Measurements from ENCODE around the gene ZNF202.
A peak's percentile ranks its signal among the peaks of the same experiment; 100 is the strongest.
"Not testable (repeated sequence)": the region's sequence is repeated elsewhere in the genome, so short reads cannot be mapped to it uniquely, and the experiment has no call there.

The ZNF202 gene

DNA sequence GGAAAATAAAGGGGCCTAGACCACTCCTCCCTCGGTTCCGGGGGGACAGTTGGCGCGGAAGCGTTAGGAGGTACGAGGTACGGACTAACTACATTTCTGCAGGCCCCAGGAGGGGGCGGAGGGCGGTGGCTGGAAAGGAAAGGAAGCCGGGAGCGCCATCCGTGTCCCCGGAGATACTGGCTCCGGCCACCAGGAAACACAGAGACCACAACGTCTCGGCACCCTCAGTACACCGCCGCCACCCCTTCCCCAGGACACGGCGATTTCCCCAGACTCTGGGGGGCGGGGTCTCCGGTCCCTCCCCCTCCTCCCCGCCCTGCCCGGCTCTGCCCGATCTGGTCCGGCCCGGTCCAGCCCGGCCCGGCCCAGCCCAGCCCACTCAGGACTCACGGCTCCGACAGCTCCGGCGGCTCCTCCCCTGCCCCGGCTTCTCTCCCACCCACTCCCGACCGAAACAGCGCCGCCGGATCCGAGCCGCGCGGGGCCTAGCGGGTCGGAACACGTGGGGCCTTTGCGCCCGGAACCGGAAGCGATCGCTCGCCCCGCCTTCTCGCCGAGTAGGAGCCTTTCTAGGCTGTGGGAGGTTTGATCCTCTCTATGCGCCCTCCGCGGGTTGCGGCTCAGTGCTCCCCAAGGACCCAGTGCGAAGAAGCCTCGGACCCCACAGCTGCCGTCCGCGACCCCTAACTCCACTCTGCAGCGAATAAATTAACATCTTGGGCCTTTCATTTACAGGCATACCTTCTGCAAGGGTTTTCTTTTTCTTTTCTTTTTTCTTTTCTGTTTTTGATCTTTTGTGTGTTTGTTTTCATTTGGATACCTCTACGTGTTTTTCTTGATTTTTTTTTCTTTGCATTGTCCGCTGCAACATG lies at the start of gene ZNF202:
TSS of gene ZNF202 (minus strand) at position 502 of the 872 bp plus-strand sequence. CDS start 10,772 bp downstream, outside the sequence.
- DNase-seq (ENCODE audit: low read depth) = peak; percentile 89

DNA sequence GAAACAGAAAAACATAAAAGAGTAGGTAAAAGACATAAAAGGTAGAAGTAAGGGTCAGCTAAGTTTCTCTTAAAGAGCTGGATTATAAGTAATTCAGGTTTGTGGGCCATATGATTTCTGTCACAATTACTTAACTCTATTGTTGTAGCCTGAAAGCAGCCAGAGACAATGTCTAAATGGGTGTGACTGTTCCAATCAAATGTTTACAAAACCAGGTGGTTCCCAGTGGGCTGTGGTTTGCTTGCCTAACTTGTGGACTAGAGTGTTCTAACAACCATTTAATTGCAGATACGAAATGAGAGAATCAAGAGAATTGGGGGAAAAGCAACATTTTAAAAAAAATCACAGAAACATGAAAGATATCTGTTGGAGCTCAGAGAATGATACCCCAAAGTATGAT lies 42.1 kb upstream of the ZNF202 start:
- DNase-seq (ENCODE audit: low read depth) = no peak

GRCh38 chr11:123778511-123778910 lies 37.1 kb upstream of the ZNF202 start:
- DNase-seq (ENCODE audit: low read depth) = no peak

GRCh38 chr11:123775715-123776549 lies 34.5 kb upstream of the ZNF202 start:
- no peak for DNase-seq (ENCODE audit: low read depth)

- no peak for DNase-seq (ENCODE audit: low read depth)
Measured at GRCh38 chr11:123775289-123775688, 33.8 kb upstream of the ZNF202 start.

DNA sequence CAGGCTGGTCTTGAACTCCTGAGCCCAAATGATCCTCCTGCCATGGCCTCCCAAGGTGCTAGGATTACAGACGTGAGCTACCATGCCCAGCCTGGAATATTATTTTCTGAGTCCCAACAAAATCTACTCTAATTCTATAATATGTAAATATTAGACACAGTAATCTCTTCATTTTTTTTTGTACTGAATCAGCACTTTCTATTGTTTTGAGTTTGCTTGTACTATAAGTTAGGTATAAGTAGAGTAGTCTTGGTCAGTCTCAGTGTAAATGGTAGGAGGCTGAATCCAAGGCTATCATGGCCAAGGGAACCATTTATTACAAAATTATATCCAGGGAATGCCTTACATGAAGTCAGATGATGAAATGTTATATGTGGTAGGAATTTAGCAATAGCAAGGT lies 32.5 kb upstream of the ZNF202 start:
- no peak for DNase-seq (ENCODE audit: low read depth)

- no peak for DNase-seq (ENCODE audit: low read depth)
Measured at GRCh38 chr11:123773026-123773425, 31.6 kb upstream of the ZNF202 start.

GRCh38 chr11:123771664-123772063 lies 30.2 kb upstream of the ZNF202 start:
- DNase-seq (ENCODE audit: low read depth) = no peak

GRCh38 chr11:123770712-123771111 lies 29.3 kb upstream of the ZNF202 start:
- no peak for DNase-seq (ENCODE audit: low read depth)

- no peak for DNase-seq (ENCODE audit: low read depth)
Measured at GRCh38 chr11:123765601-123766000, 24.1 kb upstream of the ZNF202 start.

GRCh38 chr11:123762422-123762821 lies 21.0 kb upstream of the ZNF202 start:
- DNase-seq (ENCODE audit: low read depth) = no peak

- DNase-seq (ENCODE audit: low read depth) = no peak
Measured at GRCh38 chr11:123760894-123761293, 19.4 kb upstream of the ZNF202 start.

DNA sequence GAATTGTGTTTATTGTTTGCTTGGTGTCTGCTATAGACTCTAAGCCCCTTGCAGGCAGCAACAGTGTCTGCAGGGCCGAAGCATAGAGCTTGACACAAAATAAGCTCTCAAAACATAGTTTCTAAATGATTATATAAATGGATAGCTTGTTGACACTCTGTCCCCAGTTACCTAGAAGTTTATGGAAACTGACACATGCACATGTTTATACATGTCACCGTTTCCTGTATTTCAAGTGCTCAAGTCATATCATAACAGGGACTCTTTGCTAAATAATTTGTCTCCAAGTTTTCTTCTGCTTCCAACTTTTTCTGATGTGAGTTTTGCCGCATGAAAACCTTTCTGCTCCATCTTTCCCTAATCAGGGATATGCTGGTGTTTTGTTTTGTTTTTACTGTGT lies 16.5 kb upstream of the ZNF202 start:
- DNase-seq (ENCODE audit: low read depth) = no peak

GRCh38 chr11:123755813-123756212 lies 14.4 kb upstream of the ZNF202 start:
- DNase-seq (ENCODE audit: low read depth) = no peak

DNA sequence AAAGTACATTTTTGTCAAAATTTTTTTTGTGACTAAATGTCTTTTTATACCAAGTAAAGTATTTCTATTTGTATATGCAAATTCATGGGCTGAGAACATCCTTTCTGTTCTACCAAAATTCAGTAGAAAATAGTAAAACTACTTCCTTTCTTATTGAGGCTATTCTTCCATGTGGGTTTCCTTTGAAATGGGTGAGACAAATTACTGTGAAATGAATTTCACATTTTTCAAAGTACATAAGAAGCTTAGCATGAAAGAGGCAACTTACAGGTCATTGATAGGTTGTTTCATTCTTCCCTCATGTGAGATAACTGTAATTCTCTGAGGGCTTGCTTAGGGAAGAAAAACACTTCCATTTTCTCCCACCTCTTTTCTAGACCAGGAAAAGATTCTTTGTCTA lies 13.9 kb upstream of the ZNF202 start:
- DNase-seq (ENCODE audit: low read depth) = no peak

DNA sequence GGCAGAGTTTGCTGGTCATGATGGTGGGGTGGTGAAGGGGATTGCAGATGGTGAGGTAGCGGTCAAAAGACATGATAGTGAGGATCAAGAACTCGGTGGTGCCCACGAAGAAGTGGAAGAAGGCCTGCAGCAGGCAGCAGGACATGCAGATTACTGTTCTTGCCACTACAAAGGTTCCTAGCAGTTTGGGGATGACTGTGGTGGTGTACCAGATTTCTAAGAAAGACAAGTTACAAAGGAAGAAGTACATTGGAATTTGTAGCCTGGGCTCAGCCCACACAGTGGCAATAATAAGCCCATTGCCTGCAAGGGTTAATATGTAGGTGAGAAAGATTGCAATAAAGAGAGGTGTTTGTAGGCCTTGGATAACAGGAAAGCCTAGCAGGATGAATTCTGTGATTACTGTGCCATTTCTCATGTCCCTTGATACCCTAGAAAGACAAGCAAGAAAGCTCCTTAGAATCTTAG lies 12.7 kb upstream of the ZNF202 start, which contains the start of gene OR6X1:
TSS of gene OR6X1 (minus strand) at position 418 of the 468 bp plus-strand sequence. CDS start at position 418, 0 bp downstream.
- DNase-seq (ENCODE audit: low read depth) = no peak

- DNase-seq (ENCODE audit: low read depth) = no peak
Measured at GRCh38 chr11:123753110-123753509, 11.7 kb upstream of the ZNF202 start.

- no peak for DNase-seq (ENCODE audit: low read depth)
Measured at GRCh38 chr11:123751781-123752180, 10.3 kb upstream of the ZNF202 start.

- not testable (repeated sequence) for DNase-seq (ENCODE audit: low read depth)
Measured at GRCh38 chr11:123748349-123748748, 6.9 kb upstream of the ZNF202 start.

GRCh38 chr11:123745764-123746451 lies 4.4 kb upstream of the ZNF202 start:
- no peak for DNase-seq (ENCODE audit: low read depth)

- DNase-seq (ENCODE audit: low read depth) = no peak
Measured at GRCh38 chr11:123742724-123743120, 1.3 kb upstream of the ZNF202 start.

All from activated T-helper 9 cell treated with anti-CD3 and anti-CD28 coated beads, Interleukin-2, amount 50 U/mL, for 16 hours (primary cell).